GM18909 (cell line): ENCODE measurements around the gene DCN.
"Not testable (repeated sequence)": the region's sequence is repeated elsewhere in the genome, so short reads cannot be mapped to it uniquely, and the experiment has no call there.

Experiments used
- ATAC-seq: cut with Tn5 transposase; IDR thresholded peaks from one replicate; pipeline ENCODE4 v1.9.1; 2021; ENCODE audit warnings: mild to moderate bottlenecking; ENCODE audit not compliant: unreplicated experiment, poor library complexity

Gene DCN, protein sequence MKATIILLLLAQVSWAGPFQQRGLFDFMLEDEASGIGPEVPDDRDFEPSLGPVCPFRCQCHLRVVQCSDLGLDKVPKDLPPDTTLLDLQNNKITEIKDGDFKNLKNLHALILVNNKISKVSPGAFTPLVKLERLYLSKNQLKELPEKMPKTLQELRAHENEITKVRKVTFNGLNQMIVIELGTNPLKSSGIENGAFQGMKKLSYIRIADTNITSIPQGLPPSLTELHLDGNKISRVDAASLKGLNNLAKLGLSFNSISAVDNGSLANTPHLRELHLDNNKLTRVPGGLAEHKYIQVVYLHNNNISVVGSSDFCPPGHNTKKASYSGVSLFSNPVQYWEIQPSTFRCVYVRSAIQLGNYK

DNA sequence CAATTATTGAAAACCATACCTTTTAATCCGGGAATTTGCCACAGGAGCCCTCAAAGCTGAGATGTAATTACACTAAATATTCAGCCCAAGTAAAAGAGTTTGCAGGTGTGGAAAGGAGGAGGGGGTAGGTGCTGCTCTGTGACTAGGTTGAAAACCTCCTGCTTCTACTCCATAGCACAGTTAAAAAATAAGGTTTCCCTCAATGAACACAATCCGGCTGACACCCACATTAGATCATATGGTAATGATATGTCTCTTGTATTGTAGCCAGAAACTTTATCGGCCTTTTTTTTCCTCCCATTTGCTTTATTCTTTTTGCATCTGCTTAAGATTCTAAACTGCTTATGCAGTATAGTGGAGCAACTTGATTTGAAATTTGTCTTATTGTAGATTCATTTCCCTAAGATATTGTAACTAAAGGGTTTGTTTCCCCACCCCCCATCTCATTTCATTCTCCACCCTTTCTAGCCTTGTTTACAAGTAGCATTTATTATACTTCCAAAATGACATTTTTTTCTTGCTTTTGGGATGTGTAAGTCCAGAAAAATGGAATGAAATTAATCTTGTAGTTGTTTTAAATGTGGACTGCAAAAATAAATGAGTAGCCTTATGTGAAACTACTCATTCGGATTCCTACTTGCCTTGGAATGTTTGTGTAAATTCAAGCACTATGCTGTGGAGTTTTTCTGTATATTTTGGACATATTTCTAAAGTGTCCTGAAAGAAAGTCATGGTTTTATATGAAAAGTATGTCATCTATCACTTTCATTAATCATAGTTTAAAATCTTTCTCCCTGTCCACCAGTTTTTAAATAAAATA lies at the start of gene DCN:
DCN (minus strand) TSS at position 182 of the 820 bp plus-strand sequence. CDS start 4,265 bp downstream, outside the sequence.
- no peak for ATAC-seq

DNA sequence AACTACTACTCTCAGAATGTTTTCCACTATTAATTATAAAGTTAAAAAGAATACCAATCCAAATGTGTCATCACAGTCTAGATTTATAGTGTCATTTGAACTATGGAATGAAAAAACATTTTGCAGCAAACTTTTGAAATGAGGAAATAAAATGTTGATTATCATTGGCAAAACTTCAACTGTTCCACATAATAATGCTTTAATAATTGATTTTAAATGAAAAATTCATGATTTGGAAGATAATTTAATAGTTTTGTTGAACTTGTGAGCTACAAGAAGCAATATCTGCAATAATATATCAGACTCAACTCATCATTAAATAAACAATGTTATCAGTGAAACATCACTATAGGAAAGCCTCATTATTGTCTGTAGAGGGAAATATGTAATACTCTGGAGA lies 48.2 kb upstream of the DCN start:
- no peak for ATAC-seq

DNA sequence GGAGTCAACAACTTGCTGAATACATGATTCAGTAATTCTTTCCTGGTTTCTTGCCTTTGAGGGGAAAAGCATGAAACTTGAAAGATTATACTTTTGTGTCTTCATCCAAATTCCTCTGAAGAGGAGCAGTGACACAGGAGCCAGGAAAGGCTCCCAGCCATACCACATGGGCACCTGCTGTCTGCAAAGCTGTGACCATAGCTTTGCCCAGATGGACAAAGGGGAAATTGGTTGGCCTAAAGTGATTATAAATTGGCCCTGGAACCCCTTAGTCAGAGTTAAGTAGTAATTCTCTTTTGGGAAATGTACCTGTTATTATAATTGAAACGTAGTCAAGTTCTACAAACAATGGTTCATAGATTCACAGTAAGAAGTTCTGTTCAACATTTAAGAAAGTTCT lies 44.3 kb upstream of the DCN start:
- no peak for ATAC-seq

DNA sequence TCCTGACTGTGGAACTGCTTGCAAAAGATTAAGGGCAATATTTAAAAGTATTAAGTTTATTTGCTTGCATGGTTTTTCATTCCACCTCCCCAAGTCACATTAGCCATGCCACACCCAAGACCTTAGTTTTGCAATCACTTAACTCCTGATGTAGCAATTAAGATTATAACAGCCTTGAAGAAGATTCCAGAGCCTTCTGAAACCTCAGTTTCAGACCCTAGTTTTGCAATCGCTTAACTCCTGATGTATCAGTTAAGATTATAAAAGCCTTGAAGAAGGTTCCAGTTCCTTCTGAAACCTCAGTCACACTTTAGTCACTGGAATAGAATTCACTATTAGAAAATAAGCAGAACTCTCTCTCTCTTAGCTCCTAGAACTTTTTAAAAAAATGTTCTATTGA lies 42.7 kb upstream of the DCN start:
- ATAC-seq = no peak

DNA sequence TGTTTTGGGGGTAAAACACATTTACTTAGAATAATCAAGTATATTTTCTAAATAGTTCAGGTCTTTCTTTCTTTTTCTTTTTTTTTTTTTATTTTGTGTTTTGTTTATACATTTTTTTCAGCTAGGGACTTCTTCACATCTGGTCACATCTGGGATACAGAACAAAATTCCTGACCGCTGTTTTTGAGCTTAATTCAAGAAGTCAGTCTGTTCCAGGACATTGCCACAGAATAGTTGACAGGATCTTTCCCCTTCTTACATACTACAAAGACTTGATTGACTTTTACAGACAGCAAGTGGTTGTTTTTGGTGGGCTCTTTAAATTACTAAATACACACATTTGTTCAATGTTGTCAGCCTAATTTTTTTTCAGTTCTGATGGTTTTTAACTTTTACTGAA lies 41.8 kb upstream of the DCN start:
- no peak for ATAC-seq

DNA sequence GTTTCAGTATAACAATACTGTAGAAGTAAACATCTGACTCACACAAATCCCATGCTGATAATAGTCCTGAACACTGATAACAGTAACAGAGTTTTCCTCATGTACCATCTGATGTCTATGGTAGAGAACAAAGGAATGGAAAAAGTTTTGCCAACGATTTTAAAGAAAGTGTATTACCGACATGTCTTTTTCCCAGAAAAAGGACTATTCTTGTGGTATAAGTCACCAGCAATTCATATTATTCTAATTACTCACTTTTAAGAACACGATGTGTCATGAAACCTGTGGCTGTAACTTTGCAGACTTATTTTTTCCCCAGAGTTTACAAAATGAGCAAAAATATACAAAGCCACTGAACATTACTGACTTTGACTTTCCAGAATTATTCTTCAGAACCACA lies 40.1 kb upstream of the DCN start:
- no peak for ATAC-seq

DNA sequence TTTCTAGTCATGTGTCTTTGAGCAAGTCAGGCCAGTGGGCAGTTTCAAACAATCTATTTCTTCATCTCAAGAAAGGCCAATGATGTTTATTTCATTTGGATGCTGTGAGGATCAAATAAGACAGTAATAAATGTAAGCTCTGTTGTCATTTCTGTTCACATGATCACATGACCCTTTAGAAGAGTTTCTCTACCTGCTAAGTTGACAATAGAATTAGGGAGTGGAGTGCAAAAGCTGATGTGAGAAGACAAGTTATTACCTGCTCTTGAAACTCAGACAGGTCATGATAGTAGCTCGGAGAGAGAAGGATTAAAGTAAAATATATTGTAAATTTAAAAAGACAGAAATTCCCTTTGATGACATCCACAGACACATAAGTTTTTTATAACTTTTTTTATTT lies 37.3 kb upstream of the DCN start:
- no peak for ATAC-seq

DNA sequence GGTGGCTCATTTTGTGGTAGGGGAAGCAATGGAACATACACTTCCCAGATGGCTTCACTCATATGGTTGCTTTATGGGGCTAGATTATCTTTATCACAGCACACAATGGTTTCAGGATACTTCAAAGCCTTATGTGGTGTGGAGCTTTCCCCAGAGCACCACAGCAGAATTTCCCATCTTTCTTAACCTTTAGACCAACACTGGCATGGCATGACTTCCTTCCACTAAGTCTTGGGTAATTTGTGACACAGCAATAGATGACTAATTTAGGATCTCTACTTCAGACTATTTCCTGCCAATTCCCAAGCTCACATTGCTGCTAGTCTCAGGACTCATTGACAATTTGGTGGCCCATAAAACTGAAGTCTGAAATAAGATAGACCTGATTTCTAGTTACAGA lies 36.9 kb upstream of the DCN start:
- no peak for ATAC-seq

DNA sequence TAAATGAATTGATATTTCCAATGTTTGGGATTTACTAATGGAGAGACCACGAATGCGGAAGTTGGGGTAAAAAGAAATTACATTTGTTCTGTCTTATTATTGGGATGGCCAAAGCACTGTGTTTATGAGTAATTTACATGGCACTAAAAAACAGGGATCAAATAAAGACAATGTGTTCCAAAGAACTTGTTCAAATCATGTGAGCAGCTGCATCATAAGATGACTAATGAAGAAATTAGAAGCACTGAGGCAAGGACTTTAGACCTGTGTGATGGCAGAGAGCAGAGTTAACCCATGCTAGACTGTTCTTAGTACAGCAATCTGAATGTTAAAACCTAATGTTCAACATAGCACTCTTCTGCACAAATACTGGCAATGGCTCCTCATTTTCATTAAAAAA lies 34.3 kb upstream of the DCN start:
- ATAC-seq = no peak

DNA sequence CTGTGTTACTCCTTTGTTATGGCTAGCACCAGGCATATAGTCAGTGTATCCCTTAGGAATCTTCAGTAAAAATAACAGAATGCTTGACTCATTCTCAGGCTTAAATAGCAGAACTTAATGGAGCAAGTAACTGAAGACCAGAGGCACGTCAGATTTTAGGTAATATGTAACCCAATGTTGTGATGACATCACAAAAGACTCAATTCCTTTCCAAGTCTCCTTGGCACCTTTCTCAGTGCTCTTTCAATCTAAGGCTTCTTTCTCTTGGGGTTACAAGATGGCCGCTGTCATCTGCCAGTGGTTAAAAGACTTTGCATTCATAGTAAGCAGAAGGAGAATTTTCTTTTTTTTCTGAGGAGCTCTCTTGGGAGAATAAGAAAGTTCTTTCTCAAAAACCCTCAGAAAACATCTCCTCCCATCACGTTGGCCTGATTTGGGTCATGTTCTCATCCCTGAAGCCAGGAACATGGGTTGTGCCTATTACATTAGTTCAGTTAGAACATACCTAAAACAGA lies 33.4 kb upstream of the DCN start:
- no peak for ATAC-seq

DNA sequence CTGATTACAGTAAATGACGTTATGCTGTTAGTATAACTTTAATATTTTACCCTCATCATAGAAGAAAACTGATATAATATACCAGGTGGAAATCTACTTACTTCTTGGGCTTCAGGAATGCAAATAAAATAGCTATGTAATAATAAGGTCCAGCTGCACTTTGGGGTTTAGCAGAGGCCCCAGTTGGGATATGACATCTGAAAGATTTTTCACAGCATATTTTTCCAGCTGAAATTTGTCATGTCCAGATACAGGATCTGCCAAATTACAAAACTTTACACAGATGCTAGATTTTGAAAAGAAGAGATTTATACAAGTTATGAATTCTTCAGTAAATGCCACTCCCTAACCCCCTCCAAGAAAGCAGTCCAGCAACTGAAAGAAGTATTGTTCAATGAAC lies 29.2 kb upstream of the DCN start:
- ATAC-seq = no peak

DNA sequence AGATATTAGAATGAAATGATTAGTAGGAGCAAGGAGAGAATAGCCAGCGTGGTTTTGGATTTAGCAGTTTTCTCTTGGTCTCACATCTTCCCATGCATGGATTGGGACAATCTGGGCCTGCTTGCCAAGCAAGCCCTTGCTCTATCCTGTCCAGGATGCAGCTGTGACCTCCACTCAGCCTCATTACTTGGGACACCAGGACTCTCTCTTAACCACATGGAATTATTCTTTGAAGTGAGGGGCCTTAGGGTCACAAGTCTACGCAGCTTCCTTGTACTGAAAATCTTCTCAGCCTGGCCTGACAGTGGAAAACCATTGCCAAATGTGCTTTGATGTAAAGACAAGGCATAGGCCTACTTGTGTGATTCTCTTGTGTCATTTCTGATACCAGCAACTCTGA lies 28.0 kb upstream of the DCN start:
- no peak for ATAC-seq

DNA sequence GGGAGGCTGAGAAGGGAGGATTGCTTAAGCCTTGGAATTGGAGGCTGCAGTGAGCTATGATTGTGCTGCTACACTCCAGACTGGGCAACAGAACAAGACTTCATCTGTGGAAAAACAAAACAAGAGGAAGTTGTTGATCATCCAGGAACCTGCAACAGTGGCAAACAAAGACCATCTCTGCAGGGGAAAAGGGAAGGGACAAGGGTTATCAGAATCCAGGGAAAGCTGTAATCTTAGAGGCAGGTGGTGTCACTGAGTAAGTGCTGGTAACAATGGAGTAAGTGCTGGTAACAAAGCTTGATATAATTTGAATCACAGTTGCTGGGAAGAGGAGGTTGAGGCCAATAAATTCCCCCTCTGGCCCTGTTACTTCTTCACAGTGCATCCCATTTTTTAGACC lies 27.5 kb upstream of the DCN start:
- ATAC-seq = no peak

DNA sequence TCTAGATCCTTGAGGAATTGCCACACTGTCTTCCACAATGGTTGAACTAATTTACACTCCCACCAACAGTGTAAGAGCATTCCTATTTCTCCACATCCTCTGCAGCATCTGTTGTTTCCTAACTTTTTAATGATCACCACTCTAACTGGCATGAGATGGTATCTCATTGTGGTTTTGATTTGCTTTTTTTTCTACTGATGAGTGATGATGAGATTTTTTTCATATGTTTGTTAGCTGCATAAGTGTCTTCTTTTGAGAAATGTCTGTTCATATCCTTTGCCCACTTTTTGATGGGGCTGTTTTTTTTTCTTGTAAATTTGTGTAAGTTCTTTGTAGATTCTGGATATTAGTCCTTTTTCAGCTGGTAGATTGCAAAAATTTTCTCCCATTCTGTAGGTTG lies 24.7 kb upstream of the DCN start:
- ATAC-seq = not testable (repeated sequence)

DNA sequence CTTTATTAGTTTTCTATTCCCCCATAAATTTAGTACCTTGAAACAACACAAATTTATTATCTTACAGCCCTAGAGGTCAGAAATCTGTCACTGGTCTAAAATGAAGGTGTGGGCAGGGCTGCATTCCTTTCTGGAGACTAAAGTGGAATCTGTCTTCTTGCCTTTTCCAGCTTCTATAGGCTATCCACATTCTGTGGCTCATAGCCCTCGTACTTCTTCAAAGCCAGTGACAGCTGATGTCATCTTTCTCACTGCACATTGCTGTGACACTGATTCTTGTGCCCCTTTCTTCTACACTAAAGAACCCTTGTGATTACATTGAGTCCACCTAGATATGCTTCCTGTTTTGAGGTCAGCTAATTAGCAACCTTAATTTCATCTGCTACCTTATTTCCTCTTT lies 23.2 kb upstream of the DCN start:
- ATAC-seq = no peak

DNA sequence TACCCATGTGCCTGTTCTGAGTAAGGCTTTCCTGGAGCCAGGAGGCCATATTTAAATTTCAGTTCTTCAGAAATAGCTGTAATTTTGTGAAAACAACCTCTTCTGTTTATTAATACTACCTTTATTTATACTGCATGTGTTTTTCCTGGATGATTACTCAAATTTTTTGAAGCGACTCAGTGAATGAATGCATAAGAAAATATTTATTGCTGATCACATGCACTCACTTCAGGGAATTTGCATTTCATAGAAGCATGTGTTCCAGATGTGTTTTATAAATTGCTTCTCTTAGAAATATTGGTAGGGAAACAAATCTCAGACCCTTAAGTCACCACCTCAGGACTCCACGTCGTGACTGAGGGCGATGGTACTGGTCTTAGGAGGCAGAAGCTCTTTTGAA lies 21.8 kb upstream of the DCN start:
- ATAC-seq = no peak

DNA sequence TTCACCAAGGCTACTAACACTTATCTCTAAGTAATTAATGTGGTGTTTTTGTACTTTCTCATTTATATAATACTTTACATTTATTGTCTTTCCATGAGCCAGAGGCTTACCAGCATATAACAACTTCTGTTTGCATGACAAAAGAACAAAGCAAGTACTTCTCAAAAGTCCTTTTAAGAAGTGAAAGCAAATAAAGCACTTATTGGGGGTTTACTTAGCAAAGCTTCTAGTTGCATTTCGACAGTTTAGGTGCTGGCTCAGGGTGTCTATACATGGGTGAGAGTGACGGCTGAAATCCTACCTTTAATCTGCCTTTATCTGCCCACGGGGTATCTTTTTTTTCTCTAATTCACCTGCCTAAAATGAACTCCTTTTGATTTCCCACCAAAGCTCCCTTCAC lies 21.0 kb upstream of the DCN start:
- no peak for ATAC-seq

DNA sequence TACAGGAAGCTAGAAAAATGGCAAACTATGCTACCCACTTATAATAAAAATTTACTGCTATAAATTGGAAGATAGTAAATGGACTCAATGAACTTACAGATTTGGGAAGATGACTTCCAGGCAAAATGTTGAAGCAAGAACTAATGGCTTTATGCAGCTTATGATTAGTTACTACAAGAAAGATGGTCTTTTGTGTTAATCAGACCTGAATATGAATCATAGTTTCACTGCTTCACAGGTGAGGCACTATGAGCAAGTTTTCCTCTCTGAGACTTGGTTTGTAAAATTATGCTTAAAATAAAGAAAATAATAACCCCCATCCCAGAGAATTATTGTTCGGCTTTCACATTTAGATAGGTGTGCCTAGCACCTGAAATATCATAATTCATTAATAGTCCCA lies 19.8 kb upstream of the DCN start:
- ATAC-seq = no peak

DNA sequence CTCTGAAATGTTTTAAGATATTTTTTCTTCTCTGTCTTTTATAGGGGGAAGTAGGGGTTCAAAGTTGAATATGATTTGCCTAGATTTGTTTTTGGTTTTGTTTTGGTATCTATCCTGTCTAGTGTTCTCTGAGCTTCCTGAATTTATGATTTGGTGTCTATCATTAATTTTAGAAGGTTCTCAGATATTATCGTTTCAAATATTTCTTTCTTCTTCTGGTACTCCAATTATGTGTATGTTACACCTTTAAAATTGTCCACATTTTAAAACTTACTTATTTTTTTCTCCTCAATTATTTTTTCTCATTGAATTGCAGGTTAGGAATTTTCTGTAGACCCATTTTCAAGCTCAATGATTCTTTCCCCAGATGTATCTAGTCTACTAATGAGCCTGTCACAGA lies 13.8 kb upstream of the DCN start:
- no peak for ATAC-seq

DNA sequence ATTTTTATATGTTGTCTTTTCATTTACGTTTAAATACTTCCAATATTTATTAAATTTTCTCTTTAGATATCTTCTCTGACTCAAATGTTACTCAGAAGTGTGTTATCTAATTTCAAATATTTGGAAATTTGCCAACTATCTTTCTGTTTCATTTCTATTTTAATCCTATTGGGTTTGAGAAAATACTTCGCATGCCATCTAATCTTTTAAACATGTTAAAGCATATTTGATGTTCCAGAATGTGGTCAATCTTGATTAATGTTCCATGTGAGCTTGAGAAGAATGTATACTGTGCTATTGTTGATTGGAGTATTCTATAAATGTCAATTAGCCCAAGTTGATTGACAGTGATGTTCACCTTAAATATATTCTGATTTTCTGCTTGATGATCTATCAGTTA lies 11.9 kb upstream of the DCN start:
- ATAC-seq = no peak

DNA sequence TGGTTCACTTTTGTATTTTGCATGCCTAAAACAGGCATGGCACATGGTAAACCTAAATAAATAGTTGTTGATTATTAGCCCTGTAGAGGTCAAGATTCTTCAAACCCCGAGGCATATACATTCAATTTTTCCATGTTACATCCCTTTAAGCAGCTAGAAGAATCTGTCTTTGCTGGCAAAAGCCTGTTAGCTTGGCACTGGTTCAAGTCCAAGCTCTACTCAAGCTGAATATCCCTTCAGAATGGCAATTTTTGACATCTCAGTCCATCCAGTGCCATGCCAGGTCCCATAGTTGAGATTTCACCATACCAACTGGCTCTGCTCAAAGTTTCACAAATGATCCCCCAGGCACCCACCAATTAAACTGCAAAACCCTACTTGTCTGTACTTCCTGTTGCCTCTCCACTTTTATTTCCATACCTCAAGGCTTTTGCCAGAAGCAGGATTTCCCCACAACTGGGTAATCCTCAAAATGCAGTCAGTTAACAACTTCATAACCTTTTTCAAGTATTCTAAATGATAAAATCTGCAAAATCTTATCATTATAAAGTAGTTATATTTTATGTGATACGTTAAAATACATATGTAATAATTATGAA lies 9.0 kb upstream of the DCN start:
- ATAC-seq = no peak
